A673 (cell line): ENCODE results near the gene TRIM13.

Source experiments
- CTCF ChIP-seq: fragments of 300-800, 200-600 bp; sonication (generic); conservative IDR thresholded peaks from 2 replicates; pipeline ENCODE4 v1.5.1; 2017; ENCODE audit warnings: low read depth, mild to moderate bottlenecking, antibody characterized with exemption, low read length, moderate library complexity, mixed read lengths
- EZH2 ChIP-seq: fragments of 200-600 bp; sonication (generic); IDR thresholded peaks from 2 replicates; pipeline ENCODE4 v1.6.1; 2017; ENCODE audit warnings: borderline replicate concordance, low read depth, mild to moderate bottlenecking, mixed read lengths, antibody characterized with exemption, low read length; ENCODE audit not compliant: poor library complexity, severe bottlenecking

GRCh38 chr13:50012396-50013169 lies 15.7 kb downstream of the TRIM13 start:
- TF ChIP-seq CTCF = no peak
- TF ChIP-seq EZH2 = no peak
